HCT116 (cell line): ENCODE measurements around the gene SH3PXD2A.

Experiments used
- ELF1 ChIP-seq: IDR thresholded peaks from 2 replicates; pipeline ENCODE4 v1.6.1; 2012; ENCODE audit warnings: low read depth, borderline replicate concordance
- EZH2 ChIP-seq: fragments of 200-600 bp; sonication (generic); IDR thresholded peaks from 2 replicates; pipeline ENCODE4 v1.6.1; 2017; ENCODE audit warnings: antibody characterized with exemption, mixed run types
- JUND ChIP-seq: IDR thresholded peaks from 2 replicates; pipeline ENCODE4 v1.6.1; 2012
- POLR2AphosphoS5 ChIP-seq: IDR thresholded peaks from 2 replicates; pipeline ENCODE4 v1.6.1; 2011; ENCODE audit warnings: mild to moderate bottlenecking, low read depth, low read length, moderate library complexity
- SRF ChIP-seq: IDR thresholded peaks from 2 replicates; pipeline ENCODE4 v1.6.1; 2012; ENCODE audit warnings: low read depth
- YY1 ChIP-seq: IDR thresholded peaks from 2 replicates; pipeline ENCODE4 v1.6.1; 2011; ENCODE audit warnings: low read length, low read depth, moderate library complexity, mild to moderate bottlenecking; ENCODE audit not compliant: insufficient replicate concordance; ENCODE audit errors: extremely low read depth
- TF ChIP-seq, protein P1 (sequence below), 3 experiments: fragments of 200-600 bp in 1 of 3; sonication (generic) in 1 of 3; IDR thresholded peaks in 2 of 3; conservative IDR thresholded peaks in 1 of 3; 2 replicates each; pipeline ENCODE4 v1.5.1; 2012 to 2017; ENCODE audit warnings: low read depth in 2 of 3, low read length in 2 of 3, antibody characterized with exemption in 1 of 3, borderline replicate concordance in 1 of 3, control low read depth in 1 of 3, mild to moderate bottlenecking in 1 of 3, mixed read lengths in 1 of 3, mixed run types in 1 of 3, moderate library complexity in 1 of 3; ENCODE audit not compliant: insufficient read depth in 1 of 3

DNA sequence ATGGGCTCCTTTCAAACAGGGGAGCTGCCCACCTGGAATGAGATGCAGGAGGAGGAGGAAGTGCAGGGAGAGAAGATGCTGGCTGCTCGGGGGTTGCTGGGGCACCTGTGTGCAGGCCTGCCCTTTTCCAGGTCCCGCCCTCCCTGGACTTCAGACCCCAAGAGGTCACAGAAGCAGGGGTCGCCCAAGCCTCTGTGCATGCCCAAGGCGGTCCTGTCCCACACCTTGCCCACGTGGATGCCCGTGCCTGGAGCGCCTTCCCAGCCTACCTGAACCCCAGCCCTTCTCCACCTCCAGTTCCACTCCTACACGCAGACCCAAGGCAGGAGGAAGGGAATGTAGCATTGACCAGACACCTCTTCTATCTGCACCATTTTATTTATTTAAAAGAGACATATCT lies 71.3 kb downstream of the SH3PXD2A start:
- no peak for TF ChIP-seq YY1
- TF ChIP-seq, protein P1, sequence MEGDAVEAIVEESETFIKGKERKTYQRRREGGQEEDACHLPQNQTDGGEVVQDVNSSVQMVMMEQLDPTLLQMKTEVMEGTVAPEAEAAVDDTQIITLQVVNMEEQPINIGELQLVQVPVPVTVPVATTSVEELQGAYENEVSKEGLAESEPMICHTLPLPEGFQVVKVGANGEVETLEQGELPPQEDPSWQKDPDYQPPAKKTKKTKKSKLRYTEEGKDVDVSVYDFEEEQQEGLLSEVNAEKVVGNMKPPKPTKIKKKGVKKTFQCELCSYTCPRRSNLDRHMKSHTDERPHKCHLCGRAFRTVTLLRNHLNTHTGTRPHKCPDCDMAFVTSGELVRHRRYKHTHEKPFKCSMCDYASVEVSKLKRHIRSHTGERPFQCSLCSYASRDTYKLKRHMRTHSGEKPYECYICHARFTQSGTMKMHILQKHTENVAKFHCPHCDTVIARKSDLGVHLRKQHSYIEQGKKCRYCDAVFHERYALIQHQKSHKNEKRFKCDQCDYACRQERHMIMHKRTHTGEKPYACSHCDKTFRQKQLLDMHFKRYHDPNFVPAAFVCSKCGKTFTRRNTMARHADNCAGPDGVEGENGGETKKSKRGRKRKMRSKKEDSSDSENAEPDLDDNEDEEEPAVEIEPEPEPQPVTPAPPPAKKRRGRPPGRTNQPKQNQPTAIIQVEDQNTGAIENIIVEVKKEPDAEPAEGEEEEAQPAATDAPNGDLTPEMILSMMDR (IDR thresholded peaks at IDR 0.05 in 2 of 3, conservative IDR thresholded peaks at IDR 0.05 in 1 of 3; ENCODE audit: borderline replicate concordance in 1 of 3, insufficient read depth in 1 of 3, low read depth in 2 of 3, low read length in 2 of 3), result no peak
- no peak for TF ChIP-seq JUND
- TF ChIP-seq EZH2, result no peak
- no peak for TF ChIP-seq SRF
- TF ChIP-seq ELF1, result no peak
- no peak for TF ChIP-seq POLR2AphosphoS5
